ENCODE measurements around the gene CDHR4. TPM values are rescaled to one million over a fixed set of nuclear protein-coding genes. Genes with fewer than 3 reads are reported as not detected.
"Not testable (repeated sequence)": the region's sequence is repeated elsewhere in the genome, so short reads cannot be mapped to it uniquely, and the experiment has no call there.

CDHR4 gene
- total RNA-seq, 1 donor from 2014 or later = not detected

DNA sequence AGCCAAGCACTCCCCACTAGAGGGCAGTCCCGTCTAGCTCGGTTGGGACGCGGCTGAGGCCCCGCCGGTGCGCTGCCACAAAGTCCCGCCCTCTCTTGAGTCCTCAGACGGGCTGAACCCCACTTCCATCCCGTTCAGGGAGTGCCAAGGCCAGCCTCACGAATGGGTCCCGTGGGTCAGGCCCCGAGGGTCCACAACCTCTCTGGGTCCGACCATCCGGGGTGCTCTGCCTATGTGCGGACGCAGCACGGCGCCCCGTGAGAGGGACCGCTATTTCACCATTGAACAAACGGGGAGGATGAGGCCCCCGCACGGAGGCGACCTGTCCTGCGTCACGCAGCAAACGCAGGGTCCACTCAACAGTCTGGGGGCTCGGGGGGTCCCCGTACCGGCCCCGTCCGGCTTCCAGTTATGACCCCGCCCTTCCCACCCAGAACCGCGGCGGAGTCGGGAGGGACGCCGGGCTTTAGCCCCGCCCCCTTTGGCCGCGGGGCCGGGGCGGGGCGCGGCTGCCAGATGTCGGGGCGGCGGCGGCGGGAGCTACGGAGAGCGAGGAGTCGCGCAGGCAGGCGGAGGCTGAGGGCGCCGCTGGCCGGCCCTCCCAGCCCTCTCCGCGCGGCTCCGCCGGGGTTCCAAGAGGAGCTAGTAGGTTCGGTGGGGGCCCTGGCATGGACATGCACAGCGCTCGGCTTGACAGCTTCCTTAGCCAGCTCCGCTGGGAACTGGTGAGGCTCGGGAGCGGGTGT, 3.2 kb upstream of the CDHR4 start, which contains the start of gene INKA1:
Gene INKA1, plus strand, starts transcription at position 543 of the 746 bp plus-strand sequence. Its CDS starts 132 bp downstream, at position 675.
- peak; percentile 81 for DNase-seq

DNA sequence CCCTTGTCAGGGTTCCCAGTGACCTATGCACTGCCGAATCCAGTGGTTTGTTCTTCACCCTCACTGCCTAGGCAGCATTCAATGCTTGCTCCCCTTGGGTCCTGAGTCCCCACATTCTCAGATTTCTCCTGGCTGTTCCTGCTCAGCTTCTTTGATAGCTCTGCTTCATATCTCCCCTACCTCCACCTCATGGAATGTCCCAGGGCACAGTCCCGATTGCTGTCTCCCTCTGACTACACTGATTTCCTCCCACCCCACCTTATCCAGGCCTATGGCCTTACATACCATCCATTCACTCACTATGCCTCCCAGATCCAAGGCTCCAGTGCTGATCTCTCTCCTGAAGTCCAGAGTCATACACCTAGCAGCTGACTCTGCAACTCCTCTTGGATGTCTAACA, 1.5 kb upstream of the CDHR4 start:
- no peak for DNase-seq

DNA sequence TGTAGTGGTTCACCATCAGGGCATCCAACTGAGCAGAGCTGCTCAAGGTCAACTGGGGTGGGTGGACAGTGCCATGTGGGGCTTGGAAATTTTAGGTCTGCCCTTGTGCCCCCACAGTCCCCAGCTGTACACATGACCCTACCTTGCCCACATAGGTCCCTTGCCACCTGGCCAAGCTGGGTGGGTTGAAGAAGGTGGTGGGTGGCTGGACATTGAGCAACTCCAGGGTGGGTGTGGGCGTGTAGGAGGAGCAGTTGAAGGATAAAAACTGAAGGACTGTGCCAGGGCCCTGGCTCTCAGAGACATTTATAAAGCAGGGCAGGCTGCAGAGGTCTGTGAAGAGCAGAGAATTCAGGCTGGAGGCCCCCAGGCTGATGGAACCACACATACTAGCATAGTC, 568 bp downstream of the CDHR4 start:
- no peak for DNase-seq

DNA sequence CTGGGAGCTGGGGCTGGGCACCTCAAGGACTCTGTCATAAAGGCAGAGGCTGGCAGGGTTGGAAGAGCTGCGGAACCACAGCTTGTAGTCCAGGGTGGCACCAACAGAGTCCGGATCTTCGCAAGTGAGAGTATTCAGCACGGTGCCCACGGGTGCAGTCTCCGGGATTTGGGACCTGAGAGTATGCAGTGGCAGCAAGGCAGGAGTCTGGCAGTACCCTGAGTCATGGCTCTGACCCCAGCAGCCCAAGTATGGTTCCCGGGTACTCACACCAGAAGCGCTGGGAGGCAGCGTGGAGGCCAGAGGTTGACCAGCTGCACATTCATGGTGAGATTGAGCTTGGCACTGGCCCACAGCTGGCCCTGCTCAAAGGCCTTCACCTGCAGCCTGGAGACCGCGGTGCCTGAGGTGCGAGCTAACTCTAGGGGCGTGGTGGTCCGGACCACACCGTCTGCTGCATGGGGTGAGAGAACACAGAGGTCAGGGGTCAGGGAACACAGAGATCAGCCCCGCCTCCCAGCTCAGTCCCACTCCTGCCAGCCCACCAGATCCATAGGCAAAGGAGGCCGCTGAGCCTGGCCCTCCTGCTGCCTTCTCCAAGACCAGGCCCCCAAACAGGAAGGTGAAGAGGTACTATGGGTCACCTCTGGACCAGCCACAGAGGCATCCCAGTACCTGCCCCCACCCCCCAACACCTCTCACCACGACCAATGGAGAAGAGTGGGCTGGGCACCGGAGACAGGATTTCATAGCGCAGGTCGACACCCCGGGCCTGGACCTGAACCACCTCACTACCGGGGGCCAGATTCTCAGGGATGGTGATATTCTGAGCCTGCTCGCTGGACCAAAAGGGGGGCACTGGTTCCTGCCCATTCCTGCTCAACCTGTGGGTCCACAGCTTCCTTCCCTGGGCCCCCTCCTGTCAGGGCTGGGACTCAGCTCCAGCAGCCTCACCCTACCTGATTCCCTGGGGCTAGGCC, 4.5 kb downstream of the CDHR4 start:
- DNase-seq = no peak

DNA sequence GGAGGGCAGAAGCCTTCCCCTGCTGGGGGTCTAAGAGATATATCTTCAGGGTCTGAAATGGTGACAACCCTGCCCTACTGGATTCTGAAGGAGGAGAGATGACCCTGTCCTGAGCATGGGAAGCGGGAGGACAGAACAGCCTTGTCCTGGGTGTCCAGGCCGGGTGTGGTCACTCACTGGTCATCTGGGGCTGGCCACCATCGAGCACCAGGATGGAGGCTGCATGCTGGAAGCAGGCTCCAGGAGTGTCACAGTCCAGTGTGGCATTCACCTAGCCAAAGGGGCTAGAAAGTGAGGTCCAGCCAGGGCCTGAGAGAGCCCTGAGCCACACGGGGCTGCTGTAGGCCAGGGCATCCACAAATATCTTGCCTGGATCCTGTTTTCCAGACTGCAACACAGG, 5.2 kb downstream of the CDHR4 start:
- DNase-seq = no peak

DNA sequence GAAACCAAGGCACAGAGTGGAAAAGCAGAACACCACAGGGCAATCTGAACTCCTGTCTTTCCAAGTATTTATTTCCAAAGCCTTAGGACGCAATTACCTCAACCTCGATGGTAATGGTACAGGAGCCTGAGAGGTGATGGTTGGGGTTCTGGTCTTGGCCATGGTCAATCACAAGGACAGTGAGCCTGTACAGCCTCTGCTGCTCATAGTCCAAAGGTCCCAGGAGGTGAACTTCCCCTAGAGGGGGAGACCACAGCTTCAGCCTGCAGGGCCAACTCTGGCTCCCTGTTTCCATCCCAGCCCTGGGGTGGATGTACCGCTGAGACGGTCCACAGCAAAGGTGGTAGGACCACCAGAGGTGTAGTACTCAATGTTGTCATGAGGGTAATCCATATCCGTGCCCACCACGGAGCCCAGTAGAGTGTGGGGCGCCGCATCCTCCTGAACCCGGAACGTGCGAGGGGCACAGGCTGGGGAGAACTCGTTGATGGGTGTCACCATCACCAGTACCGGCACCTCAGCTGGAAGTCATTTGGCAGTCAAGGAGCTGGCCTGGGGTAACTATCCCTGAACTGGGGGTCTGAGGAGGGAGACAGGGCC, 6.1 kb downstream of the CDHR4 start:
- no peak for DNase-seq

DNA sequence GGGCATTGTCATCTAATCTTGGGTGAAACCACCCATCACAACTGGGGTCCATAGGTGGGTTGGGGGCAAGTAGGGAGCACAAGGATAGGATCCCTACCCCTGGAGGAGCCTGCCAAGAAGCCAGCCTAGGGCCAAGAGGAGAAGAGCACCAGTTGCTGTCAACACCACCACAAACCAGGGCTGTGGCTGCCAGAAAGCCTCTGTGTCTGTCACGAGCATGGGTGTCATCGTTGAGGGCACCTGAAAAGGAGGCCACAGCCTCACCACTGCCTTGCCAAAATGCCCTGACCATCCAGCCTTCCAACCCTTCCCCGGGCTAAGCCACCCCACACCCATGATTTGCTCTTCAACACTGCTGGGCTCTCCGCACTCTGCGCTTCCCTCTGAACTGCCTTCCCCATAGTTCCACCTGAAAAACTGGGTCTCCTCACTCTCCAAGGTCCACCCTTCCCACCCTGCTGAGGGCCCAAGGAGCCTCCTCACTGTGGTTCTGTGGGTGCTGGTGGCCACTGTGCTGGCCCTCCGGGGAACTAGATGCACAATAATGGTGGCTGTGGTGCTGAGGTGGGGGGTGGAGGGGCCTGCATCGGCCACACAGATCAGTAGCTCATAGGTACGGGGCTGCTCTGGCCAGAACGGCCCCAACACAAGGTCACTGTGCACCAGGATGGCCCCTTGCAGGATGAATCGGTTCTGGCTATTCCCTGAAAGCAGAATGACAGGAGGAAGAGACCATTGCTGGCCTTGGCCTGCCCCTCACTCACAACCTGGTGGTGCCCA, 7.1 kb downstream of the CDHR4 start:
- no peak for DNase-seq

DNA sequence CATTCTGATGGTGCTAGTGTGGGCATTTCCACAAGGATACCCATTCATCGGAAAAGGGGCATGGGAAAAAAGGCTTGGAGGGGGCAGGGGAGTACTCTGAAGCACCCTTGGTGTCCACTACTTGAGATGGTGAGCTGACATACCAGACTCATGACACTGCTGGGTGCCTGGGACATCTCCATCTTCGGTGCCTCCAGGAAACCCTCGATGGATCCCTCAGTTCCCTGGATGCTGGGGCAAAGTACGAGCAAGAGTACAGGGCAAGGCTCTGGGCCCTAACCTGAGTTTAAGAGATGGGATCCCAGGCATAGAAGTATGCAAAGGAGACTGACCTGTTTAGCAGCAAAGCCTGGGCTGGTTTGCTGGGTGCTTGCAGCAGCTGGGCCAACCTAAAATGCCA, 8.1 kb downstream of the CDHR4 start:
- DNase-seq = no peak

DNA sequence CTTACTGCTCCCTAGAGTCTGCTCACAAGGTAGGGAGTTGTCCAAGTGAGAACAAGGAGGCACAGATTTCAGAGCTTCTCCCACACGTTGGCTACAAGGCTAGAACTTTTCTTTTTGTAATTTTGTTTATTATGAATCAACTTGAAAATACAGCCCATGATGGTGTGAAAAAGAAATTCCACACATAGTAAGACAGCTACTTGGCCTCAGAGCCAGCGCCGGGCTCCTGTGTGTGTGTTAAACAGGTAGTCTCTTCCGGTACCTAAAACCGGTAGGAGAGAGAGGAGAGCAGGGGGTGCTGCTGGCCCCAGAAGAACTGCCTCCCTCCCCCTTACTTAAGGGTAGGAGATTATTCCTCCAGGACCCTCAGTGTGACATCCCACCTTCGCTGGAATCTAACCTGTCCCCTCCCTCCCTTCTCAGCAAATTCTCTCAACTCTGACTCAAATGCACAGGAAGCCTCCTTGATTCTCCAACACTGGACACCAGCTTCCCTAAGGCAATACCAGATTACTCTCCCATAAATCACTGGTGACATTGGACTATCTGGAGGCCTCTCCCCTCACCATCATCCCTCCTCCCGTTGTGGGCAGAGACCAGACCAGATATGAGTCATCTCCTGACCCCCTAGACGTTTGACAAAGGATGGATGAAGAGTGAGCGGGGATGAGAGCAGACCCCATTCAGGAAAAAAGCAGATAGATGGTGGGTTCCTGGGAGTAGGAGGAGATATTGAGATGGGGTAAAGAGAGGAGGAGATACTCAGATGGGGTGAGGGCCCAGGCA, 8.9 kb downstream of the CDHR4 start:
- DNase-seq = no peak

DNA sequence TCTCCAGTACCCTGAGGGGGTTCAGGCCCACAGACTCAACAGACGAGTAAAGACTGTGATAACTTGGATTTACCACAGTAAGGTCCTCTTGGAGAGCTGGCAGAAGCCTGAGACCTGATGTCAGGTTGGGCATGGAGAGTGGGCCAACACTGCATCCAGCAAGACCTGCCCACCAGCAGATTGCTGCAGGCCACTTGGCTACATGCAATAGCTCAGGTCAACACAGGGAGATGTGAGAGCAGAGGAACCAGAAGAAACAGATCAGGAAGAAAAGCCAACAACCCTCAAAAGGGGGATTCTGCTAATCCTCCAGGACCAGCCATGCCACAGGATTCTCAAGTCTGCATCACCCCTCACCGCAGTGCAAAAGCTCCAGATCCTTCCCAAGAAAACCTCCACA, 11.6 kb downstream of the CDHR4 start:
- no peak for DNase-seq

DNA sequence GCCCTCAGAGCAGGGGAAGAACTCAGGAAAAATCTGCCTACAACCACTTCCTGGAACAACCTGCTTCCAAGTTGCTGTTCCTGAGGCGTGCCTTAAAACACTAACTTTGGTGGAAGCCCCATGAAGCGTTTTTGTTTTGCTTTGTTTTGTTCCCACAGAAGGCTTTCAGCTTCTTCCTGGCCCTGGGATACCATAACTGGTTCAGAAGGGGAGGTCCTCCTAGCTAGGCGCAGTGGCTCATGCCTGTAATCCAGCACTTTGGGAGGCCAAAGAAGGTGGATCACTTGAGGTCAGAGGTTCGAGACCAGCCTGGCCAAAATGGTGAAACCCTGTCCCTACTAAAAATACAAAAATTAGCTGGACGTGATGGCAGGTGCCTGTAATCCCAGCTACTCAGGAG, 12.1 kb downstream of the CDHR4 start:
- no peak for DNase-seq

DNA sequence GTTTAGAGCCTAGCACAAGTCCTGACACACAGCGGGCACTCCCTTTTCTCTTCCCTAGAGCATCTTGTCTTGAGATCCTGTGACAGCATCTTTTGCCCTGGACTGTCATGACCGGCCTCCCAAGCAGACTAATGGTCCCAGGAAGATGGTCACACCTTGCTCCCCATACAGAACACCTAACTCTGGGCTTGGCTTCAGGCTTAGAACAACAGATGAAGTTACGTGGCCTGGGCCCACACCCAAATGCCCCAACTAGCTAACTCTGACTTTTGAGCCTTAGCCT, 12.6 kb downstream of the CDHR4 start:
- no peak for DNase-seq

DNA sequence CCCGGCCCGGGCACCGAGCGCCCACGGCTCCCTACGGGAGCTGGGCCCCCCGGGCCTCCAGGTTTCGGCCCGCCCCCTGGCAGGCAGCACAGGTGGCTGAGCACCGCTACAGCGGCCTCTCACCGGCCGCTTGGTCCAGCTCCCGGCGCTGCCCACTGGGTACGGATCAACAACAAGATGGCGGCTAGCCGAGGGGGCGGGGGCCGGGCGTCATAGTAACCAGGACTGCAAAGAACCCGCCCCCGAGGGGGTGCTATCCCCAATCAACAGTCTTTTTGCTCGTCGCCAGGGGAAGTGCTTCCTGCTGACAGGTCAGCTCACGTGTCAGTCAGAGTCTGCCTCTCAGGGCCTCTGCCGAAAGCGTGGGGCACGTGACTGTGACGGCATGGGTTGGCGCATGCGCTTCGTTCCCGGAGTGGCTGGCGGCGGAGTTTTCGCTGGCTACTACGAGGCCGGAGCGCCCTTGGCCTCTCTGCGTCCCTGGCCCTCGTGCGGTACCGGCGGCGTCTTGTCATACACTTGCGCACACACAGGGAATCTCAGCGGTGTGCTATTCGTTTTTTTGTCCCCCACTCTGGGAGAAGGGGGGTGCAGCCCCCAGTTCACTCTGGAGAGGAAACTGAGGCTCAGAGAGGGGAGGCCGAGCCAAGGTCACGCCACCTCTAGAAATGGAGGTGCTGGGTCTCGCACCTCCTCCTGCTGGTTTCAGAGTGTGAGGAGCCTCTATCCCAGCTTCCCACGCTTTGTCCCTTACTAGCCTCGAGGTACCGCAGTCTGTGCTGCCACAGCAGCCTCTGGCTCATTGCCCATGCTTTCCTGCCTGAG, 13.1 kb downstream of the CDHR4 start, which contains the start of gene IP6K1:
Gene IP6K1, minus strand, starts transcription at position 186 of the 825 bp plus-strand sequence. CDS start 38,502 bp downstream, outside the sequence.
- DNase-seq = peak; percentile 100

DNA sequence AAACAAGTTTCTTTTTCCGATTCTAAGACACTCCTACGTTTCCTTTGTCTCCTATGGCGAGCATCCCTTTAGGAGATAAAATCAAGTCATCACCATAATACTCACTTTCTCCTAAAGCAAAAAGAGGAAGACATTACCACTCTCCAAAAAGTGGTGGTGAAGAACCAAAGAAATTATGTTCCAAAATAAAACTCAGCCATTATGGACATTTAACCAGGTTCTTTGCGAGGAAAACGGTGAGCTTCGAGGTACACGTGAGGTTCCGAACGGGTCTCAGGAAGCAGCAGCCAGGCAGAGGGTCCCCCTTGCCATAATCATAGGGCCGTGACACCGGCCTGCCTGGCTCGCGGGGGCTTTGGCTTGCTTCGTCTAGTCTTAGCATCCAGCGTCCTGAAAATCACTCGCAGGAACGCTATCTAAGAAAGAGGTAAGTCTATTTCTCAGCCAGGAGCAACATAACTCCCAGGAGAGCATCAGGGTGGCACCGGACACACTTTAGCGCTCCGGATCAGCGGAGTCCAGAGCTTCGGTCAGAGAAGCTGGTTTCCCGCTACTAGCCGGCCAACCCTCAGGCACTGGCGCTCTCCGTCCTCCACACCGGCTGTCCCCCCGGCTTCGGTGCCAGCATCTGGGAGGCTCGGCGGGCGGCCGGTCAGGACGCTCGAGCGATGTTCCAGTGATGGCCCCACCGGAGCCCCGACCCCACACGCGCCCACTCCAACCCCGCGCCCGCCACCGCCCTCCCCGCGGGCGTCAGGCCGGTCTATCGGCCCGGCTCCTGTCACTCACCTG, 13.9 kb downstream of the CDHR4 start:
- peak; percentile 12 for DNase-seq

DNA sequence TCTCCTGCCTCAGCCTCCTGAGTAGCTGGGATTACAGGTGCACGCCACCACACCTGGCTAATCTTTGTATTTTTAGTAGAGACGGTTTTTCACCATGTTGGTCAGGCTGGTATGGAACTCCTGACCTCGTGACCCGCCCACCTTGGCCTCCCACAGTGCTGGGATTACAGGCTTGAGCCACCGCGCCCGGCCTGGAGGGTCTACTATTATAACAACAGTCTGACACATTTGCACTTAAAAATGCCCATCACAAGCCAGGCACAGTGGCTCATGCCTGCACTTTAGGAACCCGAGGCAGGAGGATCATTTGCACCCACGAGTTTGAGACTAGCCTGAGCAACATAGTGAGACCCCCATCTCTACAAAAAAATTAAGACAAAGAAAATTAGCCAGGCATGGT, 17.4 kb downstream of the CDHR4 start:
- not testable (repeated sequence) for DNase-seq

DNA sequence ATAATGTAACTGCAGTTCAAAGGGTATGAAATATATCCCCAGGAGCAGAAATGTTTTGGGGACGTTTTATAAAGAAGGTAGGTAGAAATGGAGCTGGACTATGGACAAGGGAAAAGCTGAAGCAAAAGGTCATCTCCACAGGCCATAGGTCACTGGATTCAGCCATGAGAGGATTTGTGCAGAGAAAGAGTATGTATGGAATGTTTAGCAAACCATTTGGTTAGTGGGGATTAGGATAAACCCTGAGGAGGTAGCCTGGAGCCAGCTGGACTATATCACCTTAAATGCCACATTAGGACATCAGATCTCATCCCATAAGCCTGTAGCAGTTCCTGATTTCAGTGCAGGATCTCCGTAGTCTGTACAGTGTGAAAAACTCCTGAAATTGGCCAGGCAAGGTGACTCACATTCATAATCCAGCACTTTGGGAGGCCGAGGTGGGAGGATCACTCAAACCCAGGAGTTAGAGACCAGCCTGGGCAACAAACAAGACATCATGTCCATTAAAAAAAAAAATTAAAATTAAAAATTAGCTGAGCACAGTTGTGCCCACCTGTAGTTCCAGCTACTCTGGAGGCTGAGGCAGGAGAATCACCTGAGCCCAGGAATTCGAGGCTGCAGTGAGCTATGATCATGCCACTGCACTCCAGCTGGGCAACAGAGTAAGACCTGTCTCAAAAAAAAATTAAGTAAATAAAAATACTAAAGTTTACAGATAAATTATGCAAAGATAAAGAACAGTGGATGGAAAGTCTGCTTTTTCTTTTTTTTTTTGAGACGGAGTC, 18.1 kb downstream of the CDHR4 start:
- no peak for DNase-seq

DNA sequence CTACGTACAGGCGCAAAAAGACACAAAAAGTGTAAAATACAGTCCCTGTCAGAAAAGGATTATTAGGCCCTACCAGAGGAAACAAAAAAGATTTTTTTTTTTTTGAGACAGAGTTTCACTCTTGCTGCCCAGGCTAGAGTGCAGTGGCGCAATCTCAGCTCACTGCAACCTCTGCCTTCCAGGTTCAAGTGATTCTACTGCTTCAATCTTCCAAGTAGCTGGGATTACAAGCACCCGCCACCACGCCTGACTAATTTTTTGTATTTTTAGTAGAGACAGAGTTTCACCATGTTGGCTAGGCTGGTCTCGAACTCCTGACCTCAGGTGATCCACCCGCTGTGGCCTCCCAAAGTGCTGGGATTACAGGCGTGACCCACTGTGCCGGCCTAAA, 18.7 kb downstream of the CDHR4 start:
- DNase-seq = not testable (repeated sequence)

DNA sequence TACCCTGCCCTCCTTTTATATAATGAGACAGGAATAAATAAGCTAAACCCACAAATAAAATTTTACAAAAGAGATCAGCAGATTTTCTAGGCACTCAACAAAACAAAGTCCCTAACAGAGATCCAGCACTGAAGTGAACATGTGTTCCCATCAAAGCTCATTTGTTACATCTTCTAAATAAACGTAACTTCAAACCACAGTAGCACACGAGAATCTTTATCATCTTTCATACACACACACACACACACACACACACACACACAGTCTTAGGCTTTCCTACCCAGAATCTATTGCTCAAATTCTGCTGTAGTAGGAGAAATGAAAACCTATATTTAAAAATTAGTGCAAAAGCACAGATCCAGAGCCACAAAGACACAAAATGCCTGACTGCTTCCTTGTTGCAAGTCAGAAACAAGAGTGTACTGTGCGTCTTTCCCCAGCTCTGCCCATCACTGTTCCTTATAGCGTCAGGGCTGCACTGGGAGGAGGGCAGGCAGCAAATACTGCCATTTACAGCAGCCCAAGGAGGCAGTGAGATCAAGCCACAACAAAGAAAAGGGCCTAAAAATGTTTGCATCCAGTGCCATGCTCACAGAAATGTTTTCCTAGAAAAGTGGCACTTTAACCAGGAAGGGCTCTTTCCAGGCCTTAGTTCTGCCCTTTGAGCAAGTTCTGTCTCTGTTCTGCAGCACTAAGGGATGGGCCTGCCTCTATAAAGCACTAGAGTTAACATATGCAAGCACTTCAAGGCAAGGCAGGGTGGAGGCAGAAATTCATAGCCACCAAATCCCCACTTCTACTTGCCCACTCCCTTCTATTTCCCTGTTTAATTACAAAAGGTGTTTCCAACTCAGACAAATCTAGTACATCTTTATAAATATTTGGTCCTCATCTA, 19.3 kb downstream of the CDHR4 start:
- DNase-seq = no peak

Data from skin of body (tissue), 2 donors.